Measurements from ENCODE around the gene RAB3C. TPM values are rescaled to one million over a fixed set of nuclear protein-coding genes. Genes with fewer than 3 reads are reported as not detected.

RAB3C gene
- polyA plus RNA-seq, 1 donor (not counting 4 experiments of a cell fraction or from before 2014, with no cell fraction given) = not detected

- H3K27me3 ChIP-seq (ENCODE audit: control insufficient read depth, extremely low read depth, insufficient read depth, low read length) = no peaks in the 10 kb centered on the region
- H3K27ac ChIP-seq (ENCODE audit: control insufficient read depth, insufficient read depth, low read length) = no peak overlapping the region
- DNase-seq (ENCODE audit: low read depth, low spot score) = no peak
- H3K9ac ChIP-seq (ENCODE audit: control insufficient read depth, extremely low read depth, insufficient read depth, low read length) = no peak overlapping the region
- no peak overlapping the region for H3K4me3 ChIP-seq (ENCODE audit: control insufficient read depth in 2 of 3, extremely low read depth in 1 of 3, insufficient read depth in 2 of 3, low read depth in 1 of 3, low read length in 3 of 3)
- no peaks in the 10 kb centered on the region for H3K9me1 ChIP-seq (ENCODE audit: control insufficient read depth, extremely low read depth, insufficient read depth, low read length)
- dilution Hi-C loops (cut with MboI; ENCODE audit: extremely low pct_ligation_motif_present, low sequenced_read_pairs) = no loop called here
- no peak overlapping the region for H2AFZ ChIP-seq (ENCODE audit: control insufficient read depth, low read length)
- H4K20me1 ChIP-seq (ENCODE audit: control insufficient read depth, extremely low read depth, insufficient read depth, low read length) = no peaks in the 10 kb centered on the region
- H3K9me3 ChIP-seq (ENCODE audit: control insufficient read depth, low read depth, low read length) = no peaks in the 10 kb centered on the region
- H3K79me2 ChIP-seq (ENCODE audit: control insufficient read depth, insufficient read depth, low read length) = no peaks in the 10 kb centered on the region
- no peaks in the 10 kb centered on the region for H3K4me1 ChIP-seq (ENCODE audit: control insufficient read depth, extremely low read depth, insufficient read depth, low read length)
- FAIRE-seq = no peak
- H3K36me3 ChIP-seq (ENCODE audit: control insufficient read depth in 2 of 2, extremely low read depth in 1 of 2, insufficient read depth in 2 of 2, low read length in 2 of 2) = no peaks in the 10 kb centered on the region
- TF ChIP-seq EZH2 (IDR thresholded peaks at IDR 0.05; ENCODE audit: low read length) = no peak
- H3K4me2 ChIP-seq (ENCODE audit: control insufficient read depth, extremely low read depth, insufficient read depth, low read depth, low read length) = no peak overlapping the region
These were observed 34.4 kb downstream of the RAB3C start for GRCh38 chr5:58617241-58617640.

- DNase-seq (ENCODE audit: low read depth, low spot score) = no peak
- no peaks in the 10 kb centered on the region for H4K20me1 ChIP-seq (ENCODE audit: control insufficient read depth, extremely low read depth, insufficient read depth, low read length)
- H3K4me1 ChIP-seq (ENCODE audit: control insufficient read depth, extremely low read depth, insufficient read depth, low read length) = no peaks in the 10 kb centered on the region
- FAIRE-seq = no peak
- no peak overlapping the region for H3K27ac ChIP-seq (ENCODE audit: control insufficient read depth, insufficient read depth, low read length)
- dilution Hi-C loops (cut with MboI; ENCODE audit: extremely low pct_ligation_motif_present, low sequenced_read_pairs) = no loop called here
- H3K27me3 ChIP-seq (ENCODE audit: control insufficient read depth, extremely low read depth, insufficient read depth, low read length) = no peaks in the 10 kb centered on the region
- H3K36me3 ChIP-seq (ENCODE audit: control insufficient read depth in 2 of 2, extremely low read depth in 1 of 2, insufficient read depth in 2 of 2, low read length in 2 of 2) = no peaks in the 10 kb centered on the region
- no peak overlapping the region for H3K4me3 ChIP-seq (ENCODE audit: control insufficient read depth in 2 of 3, extremely low read depth in 1 of 3, insufficient read depth in 2 of 3, low read depth in 1 of 3, low read length in 3 of 3)
- H3K9me1 ChIP-seq (ENCODE audit: control insufficient read depth, extremely low read depth, insufficient read depth, low read length) = no peaks in the 10 kb centered on the region
- no peak overlapping the region for H3K4me2 ChIP-seq (ENCODE audit: control insufficient read depth, extremely low read depth, insufficient read depth, low read depth, low read length)
- H3K79me2 ChIP-seq (ENCODE audit: control insufficient read depth, insufficient read depth, low read length) = no peaks in the 10 kb centered on the region
- no peak overlapping the region for H2AFZ ChIP-seq (ENCODE audit: control insufficient read depth, low read length)
- no peak for TF ChIP-seq CTCF (optimal IDR thresholded peaks at IDR 0.05 in 1 of 3, IDR thresholded peaks at IDR 0.05 in 1 of 3, conservative IDR thresholded peaks at IDR 0.05 in 1 of 3; ENCODE audit: extremely low read depth in 1 of 3, insufficient read depth in 2 of 3, low read length in 3 of 3)
- no peaks in the 10 kb centered on the region for H3K9me3 ChIP-seq (ENCODE audit: control insufficient read depth, low read depth, low read length)
- no peak overlapping the region for H3K9ac ChIP-seq (ENCODE audit: control insufficient read depth, extremely low read depth, insufficient read depth, low read length)
These were observed 37.5 kb downstream of the RAB3C start for GRCh38 chr5:58620336-58620735.
